ENCODE results near the gene TP53AIP1.

Gene TP53AIP1

DNA sequence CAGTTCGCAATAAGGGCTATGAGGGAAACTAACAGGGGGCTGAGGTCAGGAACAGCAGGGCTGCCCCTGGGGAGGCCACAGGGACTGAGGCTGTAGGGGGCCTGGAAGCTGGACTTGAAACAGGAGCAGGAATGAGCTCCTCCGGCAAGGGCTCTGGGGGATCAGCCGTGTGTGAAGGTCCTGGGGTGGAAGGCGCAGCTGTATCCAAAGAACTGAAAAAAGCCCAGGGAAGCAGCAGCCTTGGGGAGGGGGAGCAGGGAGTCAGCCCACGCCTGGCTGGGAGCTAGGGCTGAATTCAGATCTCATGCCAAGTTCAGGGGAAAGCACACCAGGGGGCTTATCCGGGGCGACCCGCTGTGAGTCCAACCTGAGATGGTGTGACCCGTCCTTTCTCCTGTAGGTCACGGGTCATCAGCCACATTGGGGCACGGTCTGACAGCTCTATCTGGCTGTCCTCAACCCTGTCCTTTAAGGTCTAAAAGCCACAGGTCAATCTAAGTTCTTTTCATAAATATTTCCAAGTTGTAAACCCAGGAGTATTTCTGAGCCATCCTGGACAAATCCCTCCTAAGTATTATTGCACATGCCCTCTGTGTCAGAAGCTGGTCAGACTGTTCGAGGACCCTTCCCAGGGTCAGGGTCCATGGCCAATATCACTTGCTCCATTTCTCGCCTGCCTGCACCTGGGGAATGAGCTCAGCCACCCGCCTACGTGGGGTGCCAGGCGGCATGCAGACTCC, 18.0 kb downstream of the TP53AIP1 start:
- Histone ChIP-seq H2AK5ac (ENCODE audit: low read depth, low read length) (no peak overlapping the region), H3K36me3 (replicated peaks in 1 of 2; ENCODE audit: control insufficient read depth in 2 of 2, insufficient read depth in 2 of 2, low read length in 2 of 2) (no peaks in the 10 kb centered on the region)

DNA sequence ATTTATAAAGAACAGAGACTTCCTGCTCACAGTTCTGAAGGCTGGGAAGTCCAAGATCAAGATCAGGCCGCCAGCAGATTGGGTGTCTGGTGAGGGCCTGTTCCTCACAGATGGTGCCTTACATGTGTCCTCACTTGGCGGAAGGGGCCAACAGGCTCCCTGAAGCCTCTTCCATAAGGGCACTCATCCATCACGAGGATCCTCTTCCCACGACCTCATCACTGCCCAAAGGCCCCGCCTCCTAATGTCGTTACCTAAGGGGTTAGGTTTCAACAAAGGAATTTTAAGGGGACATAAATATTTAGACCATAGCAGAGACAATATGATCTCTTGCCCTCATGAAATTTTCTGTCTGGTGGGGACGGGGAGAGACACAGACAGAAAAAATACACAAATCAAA, 18.6 kb downstream of the TP53AIP1 start:
- Histone ChIP-seq H3K4ac (ENCODE audit: low read length) (no peak overlapping the region), H3K4me2 (ENCODE audit: insufficient read depth, low read length, poor library complexity, severe bottlenecking) (no peak overlapping the region), H2BK120ac (ENCODE audit: low read depth, low read length) (no peak overlapping the region), H2BK12ac (ENCODE audit: low read length) (no peak overlapping the region), H3K4me1 (ENCODE audit: control insufficient read depth in 2 of 2, insufficient read depth in 1 of 2, low read depth in 1 of 2, low read length in 2 of 2) (peaks cover 9 to 15% of the 10 kb centered on the region in 2 donors), H3K23ac (ENCODE audit: low read depth, low read length, poor library complexity) (no peak overlapping the region), H3K14ac (ENCODE audit: low read length) (no peak overlapping the region), H3K4me3 (ENCODE audit: low read length in 2 of 2) (no peak overlapping the region), H3K36me3 (replicated peaks in 1 of 2; ENCODE audit: control insufficient read depth in 2 of 2, insufficient read depth in 2 of 2, low read length in 2 of 2) (no peaks in the 10 kb centered on the region), H3K9ac (ENCODE audit: low read depth, low read length, poor library complexity) (no peak overlapping the region), H2BK5ac (ENCODE audit: low read length) (no peak overlapping the region), H4K8ac (ENCODE audit: low read depth, low read length) (no peak overlapping the region), H2AK5ac (ENCODE audit: low read depth, low read length) (no peak overlapping the region), H4K91ac (ENCODE audit: low read depth, low read length, poor library complexity) (no peak overlapping the region), H3K27ac (replicated peaks; ENCODE audit: low read length) (no peak overlapping the region), H3K9me3 (replicated peaks in 1 of 2; ENCODE audit: control insufficient read depth in 2 of 2, insufficient read depth in 1 of 2, low read depth in 1 of 2, low read length in 2 of 2) (peaks cover 0 to 2% of the 10 kb centered on the region in 2 donors), H3K79me1 (ENCODE audit: low read depth, low read length) (peaks cover 1% of the 10 kb centered on the region), H3K27me3 (ENCODE audit: control insufficient read depth in 3 of 3, insufficient read depth in 3 of 3, low read depth in 1 of 3, low read length in 3 of 3) (peaks cover 2 to 55% (median 25%) of the 10 kb centered on the region in 3 experiments), H2BK15ac (ENCODE audit: low read length) (no peak overlapping the region), H2AFZ (ENCODE audit: low read length) (no peak overlapping the region), H3K18ac (ENCODE audit: low read length) (no peak overlapping the region)
- no peak for DNase-seq (ENCODE audit: low spot score)
- WGBS, 2 donors (ENCODE audit: extremely low coverage in 2 of 2, insufficient read length in 2 of 2, insufficient replicate concordance in 1 of 2) = no CpG with 5 or more reads among the region's 7 CpGs

More for the DNA sequence above, 18.0 kb downstream of the TP53AIP1 start:
- H3K4ac ChIP-seq (ENCODE audit: low read length) = no peak overlapping the region
- H2BK15ac ChIP-seq (ENCODE audit: low read length) = no peak overlapping the region
- no peak overlapping the region for H3K9ac ChIP-seq (ENCODE audit: low read depth, low read length, poor library complexity)
- H3K18ac ChIP-seq (ENCODE audit: low read length) = no peak overlapping the region
- H3K9me3 ChIP-seq (replicated peaks in 1 of 2; ENCODE audit: control insufficient read depth in 2 of 2, insufficient read depth in 1 of 2, low read depth in 1 of 2, low read length in 2 of 2) = peaks cover 0 to 2% of the 10 kb centered on the region in 2 donors
- H3K79me1 ChIP-seq (ENCODE audit: low read depth, low read length) = peaks cover 1% of the 10 kb centered on the region
- no peak for DNase-seq (ENCODE audit: low spot score)
- no peak overlapping the region for H3K14ac ChIP-seq (ENCODE audit: low read length)
- WGBS, 2 donors (ENCODE audit: extremely low coverage in 2 of 2, insufficient read length in 2 of 2, insufficient replicate concordance in 1 of 2) = no CpG with 5 or more reads among the region's 16 CpGs
- H4K91ac ChIP-seq (ENCODE audit: low read depth, low read length, poor library complexity) = no peak overlapping the region
- no peak overlapping the region for H3K4me2 ChIP-seq (ENCODE audit: insufficient read depth, low read length, poor library complexity, severe bottlenecking)
- no peak overlapping the region for H3K27ac ChIP-seq (replicated peaks; ENCODE audit: low read length)
- H2BK5ac ChIP-seq (ENCODE audit: low read length) = no peak overlapping the region
- peaks cover 13 to 17% of the 10 kb centered on the region in 2 donors for H3K4me1 ChIP-seq (ENCODE audit: control insufficient read depth in 2 of 2, insufficient read depth in 1 of 2, low read depth in 1 of 2, low read length in 2 of 2)
- no peak overlapping the region for H4K8ac ChIP-seq (ENCODE audit: low read depth, low read length)
- H3K27me3 ChIP-seq (ENCODE audit: control insufficient read depth in 3 of 3, insufficient read depth in 3 of 3, low read depth in 1 of 3, low read length in 3 of 3) = peaks cover 2 to 60% (median 25%) of the 10 kb centered on the region in 3 experiments
- H3K4me3 ChIP-seq (ENCODE audit: low read length in 2 of 2) = no peak overlapping the region
- H2BK120ac ChIP-seq (ENCODE audit: low read depth, low read length) = no peak overlapping the region
- no peak overlapping the region for H2BK12ac ChIP-seq (ENCODE audit: low read length)
- no peak overlapping the region for H3K23ac ChIP-seq (ENCODE audit: low read depth, low read length, poor library complexity)
- no peak overlapping the region for H2AFZ ChIP-seq (ENCODE audit: low read length)

DNA sequence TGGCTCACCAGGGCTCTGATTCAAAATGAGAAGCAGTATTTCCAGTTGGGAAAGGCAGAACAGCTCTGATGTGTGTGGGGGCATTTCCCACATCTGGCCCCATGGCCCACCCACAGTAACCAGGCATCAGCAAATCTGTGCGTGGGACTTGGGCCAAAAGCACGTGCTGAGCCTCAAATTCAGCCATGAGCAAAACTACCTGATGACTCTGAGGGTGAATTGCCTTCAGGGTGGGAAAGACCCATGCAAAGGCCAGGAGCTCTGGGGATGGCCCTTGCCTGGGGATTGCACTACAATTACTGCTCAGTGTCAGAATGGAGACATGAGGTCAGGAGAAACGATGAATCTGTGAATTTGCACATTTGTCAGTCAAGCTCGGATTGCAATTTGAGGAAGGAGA, 20.9 kb downstream of the TP53AIP1 start:
- no CpG with 5 or more reads among the region's 4 CpGs for WGBS, 2 donors (ENCODE audit: extremely low coverage in 2 of 2, insufficient read length in 2 of 2, insufficient replicate concordance in 1 of 2)
- Histone ChIP-seq H3K27me3 (ENCODE audit: control insufficient read depth in 3 of 3, insufficient read depth in 3 of 3, low read depth in 1 of 3, low read length in 3 of 3) (peaks cover under 1 to 46% (median 16%) of the 10 kb centered on the region in 3 experiments), H3K27ac (replicated peaks; ENCODE audit: low read length) (no peak overlapping the region), H3K23ac (ENCODE audit: low read depth, low read length, poor library complexity) (no peak overlapping the region), H3K36me3 (replicated peaks in 1 of 2; ENCODE audit: control insufficient read depth in 2 of 2, insufficient read depth in 2 of 2, low read length in 2 of 2) (no peaks in the 10 kb centered on the region), H4K8ac (ENCODE audit: low read depth, low read length) (no peak overlapping the region), H3K4me3 (ENCODE audit: low read length in 2 of 2) (no peak overlapping the region), H3K4me1 (ENCODE audit: control insufficient read depth in 2 of 2, insufficient read depth in 1 of 2, low read depth in 1 of 2, low read length in 2 of 2) (peaks cover 9 to 11% of the 10 kb centered on the region in 2 donors), H2BK15ac (ENCODE audit: low read length) (no peak overlapping the region), H3K18ac (ENCODE audit: low read length) (no peak overlapping the region), H3K79me1 (ENCODE audit: low read depth, low read length) (peaks cover 1% of the 10 kb centered on the region), H3K9me3 (replicated peaks in 1 of 2; ENCODE audit: control insufficient read depth in 2 of 2, insufficient read depth in 1 of 2, low read depth in 1 of 2, low read length in 2 of 2) (peaks cover 0 to 2% of the 10 kb centered on the region in 2 donors), H2AK5ac (ENCODE audit: low read depth, low read length) (no peak overlapping the region), H4K91ac (ENCODE audit: low read depth, low read length, poor library complexity) (no peak overlapping the region), H3K14ac (ENCODE audit: low read length) (no peak overlapping the region), H2BK120ac (ENCODE audit: low read depth, low read length) (no peak overlapping the region), H2AFZ (ENCODE audit: low read length) (no peak overlapping the region), H2BK12ac (ENCODE audit: low read length) (no peak overlapping the region), H3K4me2 (ENCODE audit: insufficient read depth, low read length, poor library complexity, severe bottlenecking) (no peak overlapping the region), H3K9ac (ENCODE audit: low read depth, low read length, poor library complexity) (no peak overlapping the region), H3K4ac (ENCODE audit: low read length) (no peak overlapping the region), H2BK5ac (ENCODE audit: low read length) (no peak overlapping the region)
- DNase-seq (ENCODE audit: low spot score) = no peak

DNA sequence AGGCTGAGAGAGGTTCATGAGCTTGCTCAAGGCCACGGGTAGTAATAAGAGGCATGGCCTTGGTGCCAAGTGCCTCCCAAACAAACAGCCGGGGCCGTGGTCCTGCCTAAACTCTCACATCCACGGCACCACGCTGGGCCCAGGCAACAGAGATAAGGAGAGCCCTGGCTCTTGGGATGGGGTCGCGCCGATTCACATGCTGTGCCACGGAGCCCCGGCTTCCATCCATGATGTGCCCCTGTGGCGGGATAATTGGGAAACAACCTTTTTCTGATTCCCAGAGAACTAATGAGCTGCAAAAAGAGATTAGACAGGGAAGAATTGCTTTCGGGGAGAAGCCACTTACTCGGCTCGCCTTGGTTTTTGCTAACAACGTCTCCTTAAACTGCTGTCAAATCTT, 22.0 kb downstream of the TP53AIP1 start:
- Histone ChIP-seq H2BK5ac (ENCODE audit: low read length) (no peak overlapping the region), H3K9me3 (replicated peaks in 1 of 2; ENCODE audit: control insufficient read depth in 2 of 2, insufficient read depth in 1 of 2, low read depth in 1 of 2, low read length in 2 of 2) (peaks cover 0 to 2% of the 10 kb centered on the region in 2 donors), H3K27me3 (ENCODE audit: control insufficient read depth in 3 of 3, insufficient read depth in 3 of 3, low read depth in 1 of 3, low read length in 3 of 3) (peaks cover 0 to 36% (median 7%) of the 10 kb centered on the region in 3 experiments), H3K4me1 (ENCODE audit: control insufficient read depth in 2 of 2, insufficient read depth in 1 of 2, low read depth in 1 of 2, low read length in 2 of 2) (peaks cover 3 to 11% of the 10 kb centered on the region in 2 donors), H2AFZ (ENCODE audit: low read length) (no peak overlapping the region), H2AK5ac (ENCODE audit: low read depth, low read length) (no peak overlapping the region), H2BK12ac (ENCODE audit: low read length) (no peak overlapping the region), H3K4ac (ENCODE audit: low read length) (no peak overlapping the region), H2BK120ac (ENCODE audit: low read depth, low read length) (no peak overlapping the region), H4K8ac (ENCODE audit: low read depth, low read length) (no peak overlapping the region), H3K9ac (ENCODE audit: low read depth, low read length, poor library complexity) (no peak overlapping the region), H4K91ac (ENCODE audit: low read depth, low read length, poor library complexity) (no peak overlapping the region), H3K36me3 (replicated peaks in 1 of 2; ENCODE audit: control insufficient read depth in 2 of 2, insufficient read depth in 2 of 2, low read length in 2 of 2) (no peaks in the 10 kb centered on the region), H3K4me3 (ENCODE audit: low read length in 2 of 2) (no peak overlapping the region), H3K14ac (ENCODE audit: low read length) (no peak overlapping the region), H3K79me1 (ENCODE audit: low read depth, low read length) (peaks cover 1% of the 10 kb centered on the region), H3K27ac (replicated peaks; ENCODE audit: low read length) (no peak overlapping the region), H3K23ac (ENCODE audit: low read depth, low read length, poor library complexity) (peak overlapping the region; percentile 37), H2BK15ac (ENCODE audit: low read length) (no peak overlapping the region), H3K18ac (ENCODE audit: low read length) (no peak overlapping the region), H3K4me2 (ENCODE audit: insufficient read depth, low read length, poor library complexity, severe bottlenecking) (no peak overlapping the region)
- no peak for DNase-seq (ENCODE audit: low spot score)
- no CpG with 5 or more reads among the region's 15 CpGs for WGBS, 2 donors (ENCODE audit: extremely low coverage in 2 of 2, insufficient read length in 2 of 2, insufficient replicate concordance in 1 of 2)
